HEK293T (cell line): Measurements from ENCODE around the gene DYRK1B.

Experiments
- CTBP1 ChIP-seq: fragments of 450-650 bp; IDR thresholded peaks from 2 replicates; pipeline ENCODE4 v1.6.1; 2016; ENCODE audit warnings: borderline replicate concordance
- NFRKB ChIP-seq: fragments of 450-650 bp; IDR thresholded peaks from 2 replicates; pipeline ENCODE4 v1.6.1; 2016; ENCODE audit warnings: mild to moderate bottlenecking, moderate library complexity
- SUZ12 ChIP-seq: fragments of 450-650 bp; IDR thresholded peaks from 2 replicates; pipeline ENCODE4 v1.6.1; 2016; ENCODE audit warnings: mild to moderate bottlenecking

DNA sequence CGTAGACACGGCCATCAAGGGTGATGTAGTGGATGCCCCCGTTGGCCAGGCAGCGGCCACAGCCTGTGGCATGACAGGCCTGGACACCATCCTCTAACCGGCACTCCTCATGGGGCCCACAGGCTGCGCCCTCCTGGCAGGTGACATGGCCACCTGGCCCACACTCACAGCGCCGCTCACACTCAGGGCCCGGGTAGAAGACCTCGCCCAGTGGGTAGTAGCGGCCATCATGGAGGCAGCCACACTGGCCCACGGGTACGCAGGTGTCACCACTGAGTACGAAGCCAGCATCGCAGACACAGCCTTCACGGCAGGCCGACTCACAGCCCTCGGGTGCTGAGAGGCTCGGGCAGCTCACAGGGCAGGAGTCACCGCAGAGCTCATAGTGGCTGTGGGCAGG, 39.4 kb upstream of the DYRK1B start:
- no peak for TF ChIP-seq CTBP1
- TF ChIP-seq NFRKB, result no peak
- no peak for TF ChIP-seq SUZ12
